Progenitor cell of endocrine pancreas (in vitro differentiated cells): Measurements from ENCODE around the gene RAB38. TPM values are rescaled to one million over a fixed set of nuclear protein-coding genes. Genes with fewer than 3 reads are reported as not detected.

Experiments
- DNase-seq: peaks from one replicate; pipeline ENCODE4 v3.0.0; 2021; ENCODE audit warnings: low spot score; ENCODE audit not compliant: unreplicated experiment
- H3K27ac Mint-ChIP-seq: 2 replicates; pipeline ENCODE4 v1.8.0; 2021; ENCODE audit warnings: mild to moderate bottlenecking, moderate library complexity, mixed read lengths
- H3K27me3 Mint-ChIP-seq: 2 replicates; pipeline ENCODE4 v1.8.0; 2021; ENCODE audit warnings: mixed read lengths
- H3K36me3 Mint-ChIP-seq: 2 replicates; pipeline ENCODE4 v1.8.0; 2022; ENCODE audit warnings: mixed read lengths; ENCODE audit not compliant: insufficient read depth
- H3K4me1 Mint-ChIP-seq: 2 replicates; pipeline ENCODE4 v1.8.0; 2021; ENCODE audit warnings: low read depth, mixed read lengths
- H3K4me3 Mint-ChIP-seq: 2 replicates; pipeline ENCODE4 v1.8.0; 2021; ENCODE audit warnings: low read depth, mild to moderate bottlenecking, moderate library complexity, mixed read lengths
- H3K9me3 Mint-ChIP-seq: 2 replicates; pipeline ENCODE4 v1.8.0; 2021; ENCODE audit warnings: low read depth, mixed read lengths
- CTCF ChIP-seq: fragments of 200-600 bp; sonication (generic); IDR thresholded peaks from one replicate; pipeline ENCODE4 v1.5.0; 2021; ENCODE audit warnings: antibody characterized with exemption, mild to moderate bottlenecking; ENCODE audit not compliant: unreplicated experiment
- total RNA-seq: library from RNA; stranded (reverse); gene quantifications from 2 replicates; pipeline ENCODE4 v1.2.1, GENCODE V29; 2021

Gene RAB38
- total RNA-seq, 1 donor from 2014 or later, result 15.6 TPM

- TF ChIP-seq CTCF, result no peak
- Mint-ChIP-seq H3K4me1 (peaks cover 6% of the 10 kb centered on the region), H3K27me3 (peaks cover 3% of the 10 kb centered on the region), H3K4me3 (no peak overlapping the region), H3K27ac (no peak overlapping the region), H3K36me3 (no peaks in the 10 kb centered on the region), H3K9me3 (no peaks in the 10 kb centered on the region)
- DNase-seq, result no peak
Measured at GRCh38 chr11:88204353-88204752, 29.1 kb upstream of the RAB38 start.

- no peaks in the 10 kb centered on the region for H3K36me3 Mint-ChIP-seq
Measured at GRCh38 chr11:88203604-88204003, 28.4 kb upstream of the RAB38 start.

GRCh38 chr11:88202498-88202897, 27.3 kb upstream of the RAB38 start:
- H3K9me3 Mint-ChIP-seq, result peaks cover 5% of the 10 kb centered on the region
- no peak overlapping the region for H3K4me3 Mint-ChIP-seq
- no peak overlapping the region for H3K27ac Mint-ChIP-seq
- TF ChIP-seq CTCF, result no peak
- peaks cover 7% of the 10 kb centered on the region for H3K4me1 Mint-ChIP-seq
- DNase-seq, result no peak
- H3K36me3 Mint-ChIP-seq, result no peaks in the 10 kb centered on the region
- peaks cover 3% of the 10 kb centered on the region for H3K27me3 Mint-ChIP-seq

More at GRCh38 chr11:88203604-88204003, 28.4 kb upstream of the RAB38 start:
- TF ChIP-seq CTCF, result no peak
- Mint-ChIP-seq H3K4me1 (peaks cover 7% of the 10 kb centered on the region), H3K27me3 (peaks cover 3% of the 10 kb centered on the region), H3K9me3 (no peaks in the 10 kb centered on the region), H3K4me3 (no peak overlapping the region), H3K27ac (no peak overlapping the region)
- DNase-seq, result no peak

- no peak for TF ChIP-seq CTCF
- Mint-ChIP-seq H3K27ac (no peak overlapping the region), H3K36me3 (peaks cover 4% of the 10 kb centered on the region), H3K4me1 (peaks cover 7% of the 10 kb centered on the region), H3K4me3 (no peak overlapping the region), H3K9me3 (peaks cover 39% of the 10 kb centered on the region), H3K27me3 (no peaks in the 10 kb centered on the region)
- DNase-seq, result no peak
Measured at GRCh38 chr11:88196393-88196792, 21.1 kb upstream of the RAB38 start.

- Mint-ChIP-seq H3K27ac (no peak overlapping the region), H3K27me3 (no peaks in the 10 kb centered on the region), H3K9me3 (peaks cover 39% of the 10 kb centered on the region), H3K36me3 (peaks cover 4% of the 10 kb centered on the region), H3K4me3 (no peak overlapping the region), H3K4me1 (peaks cover 7% of the 10 kb centered on the region)
- no peak for TF ChIP-seq CTCF
- no peak for DNase-seq
Measured at GRCh38 chr11:88195908-88196307, 20.7 kb upstream of the RAB38 start.
